Glutamatergic neuron (in vitro differentiated cells): ENCODE measurements around the gene MCAM. TPM values are rescaled to one million over a fixed set of nuclear protein-coding genes. Genes with fewer than 3 reads are reported as not detected.

ENCODE experiments used
- DNase-seq: peaks from one replicate; pipeline ENCODE4 v3.0.0; 2022
- H3K27ac Mint-ChIP-seq: one replicate; pipeline ENCODE4 v1.8.0; 2020; ENCODE audit warnings: mild to moderate bottlenecking, mixed read lengths, inconsistent platforms; ENCODE audit not compliant: unreplicated experiment
- H3K27me3 Mint-ChIP-seq: one replicate; pipeline ENCODE4 v1.8.0; 2020; ENCODE audit warnings: mild to moderate bottlenecking, moderate library complexity, mixed read lengths, inconsistent platforms; ENCODE audit not compliant: unreplicated experiment
- H3K36me3 Mint-ChIP-seq: one replicate; pipeline ENCODE4 v1.8.0; 2020; ENCODE audit warnings: mild to moderate bottlenecking, mixed read lengths, inconsistent platforms; ENCODE audit not compliant: unreplicated experiment
- H3K4me1 Mint-ChIP-seq: one replicate; pipeline ENCODE4 v1.8.0; 2020; ENCODE audit warnings: mild to moderate bottlenecking, low read depth, mixed read lengths, inconsistent platforms; ENCODE audit not compliant: unreplicated experiment
- H3K4me3 Mint-ChIP-seq: one replicate; pipeline ENCODE4 v1.8.0; 2020; ENCODE audit warnings: mild to moderate bottlenecking, mixed read lengths, inconsistent platforms; ENCODE audit not compliant: unreplicated experiment
- H3K9me3 Mint-ChIP-seq: one replicate; pipeline ENCODE4 v1.8.0; 2020; ENCODE audit warnings: mild to moderate bottlenecking, moderate library complexity, mixed read lengths, inconsistent platforms; ENCODE audit not compliant: unreplicated experiment
- long read RNA-seq: library from polyadenylated mRNA; unstranded; transcript quantifications from one replicate; pipeline ENCODE4 v2.0.0, GENCODE V29; 2020; ENCODE audit not compliant: unreplicated experiment
- total RNA-seq: library from RNA; stranded (reverse); fragmentation: NEBNext Ultra II Directional; extraction: Animal tissue kit (Norgen Biotek cat#: 25700); gene quantifications from one replicate; pipeline ENCODE4 v1.2.1, GENCODE V29; 2021; ENCODE audit not compliant: unreplicated experiment
- TF ChIP-seq, protein P1 (sequence below): fragments of 200-600 bp; sonication (generic); IDR thresholded peaks from one replicate; pipeline ENCODE4 v1.5.0; 2021; ENCODE audit not compliant: partially characterized antibody, unreplicated experiment

Gene MCAM, protein sequence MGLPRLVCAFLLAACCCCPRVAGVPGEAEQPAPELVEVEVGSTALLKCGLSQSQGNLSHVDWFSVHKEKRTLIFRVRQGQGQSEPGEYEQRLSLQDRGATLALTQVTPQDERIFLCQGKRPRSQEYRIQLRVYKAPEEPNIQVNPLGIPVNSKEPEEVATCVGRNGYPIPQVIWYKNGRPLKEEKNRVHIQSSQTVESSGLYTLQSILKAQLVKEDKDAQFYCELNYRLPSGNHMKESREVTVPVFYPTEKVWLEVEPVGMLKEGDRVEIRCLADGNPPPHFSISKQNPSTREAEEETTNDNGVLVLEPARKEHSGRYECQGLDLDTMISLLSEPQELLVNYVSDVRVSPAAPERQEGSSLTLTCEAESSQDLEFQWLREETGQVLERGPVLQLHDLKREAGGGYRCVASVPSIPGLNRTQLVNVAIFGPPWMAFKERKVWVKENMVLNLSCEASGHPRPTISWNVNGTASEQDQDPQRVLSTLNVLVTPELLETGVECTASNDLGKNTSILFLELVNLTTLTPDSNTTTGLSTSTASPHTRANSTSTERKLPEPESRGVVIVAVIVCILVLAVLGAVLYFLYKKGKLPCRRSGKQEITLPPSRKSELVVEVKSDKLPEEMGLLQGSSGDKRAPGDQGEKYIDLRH
- 11.4 TPM for total RNA-seq
- long read RNA-seq, result 0 reads

DNA sequence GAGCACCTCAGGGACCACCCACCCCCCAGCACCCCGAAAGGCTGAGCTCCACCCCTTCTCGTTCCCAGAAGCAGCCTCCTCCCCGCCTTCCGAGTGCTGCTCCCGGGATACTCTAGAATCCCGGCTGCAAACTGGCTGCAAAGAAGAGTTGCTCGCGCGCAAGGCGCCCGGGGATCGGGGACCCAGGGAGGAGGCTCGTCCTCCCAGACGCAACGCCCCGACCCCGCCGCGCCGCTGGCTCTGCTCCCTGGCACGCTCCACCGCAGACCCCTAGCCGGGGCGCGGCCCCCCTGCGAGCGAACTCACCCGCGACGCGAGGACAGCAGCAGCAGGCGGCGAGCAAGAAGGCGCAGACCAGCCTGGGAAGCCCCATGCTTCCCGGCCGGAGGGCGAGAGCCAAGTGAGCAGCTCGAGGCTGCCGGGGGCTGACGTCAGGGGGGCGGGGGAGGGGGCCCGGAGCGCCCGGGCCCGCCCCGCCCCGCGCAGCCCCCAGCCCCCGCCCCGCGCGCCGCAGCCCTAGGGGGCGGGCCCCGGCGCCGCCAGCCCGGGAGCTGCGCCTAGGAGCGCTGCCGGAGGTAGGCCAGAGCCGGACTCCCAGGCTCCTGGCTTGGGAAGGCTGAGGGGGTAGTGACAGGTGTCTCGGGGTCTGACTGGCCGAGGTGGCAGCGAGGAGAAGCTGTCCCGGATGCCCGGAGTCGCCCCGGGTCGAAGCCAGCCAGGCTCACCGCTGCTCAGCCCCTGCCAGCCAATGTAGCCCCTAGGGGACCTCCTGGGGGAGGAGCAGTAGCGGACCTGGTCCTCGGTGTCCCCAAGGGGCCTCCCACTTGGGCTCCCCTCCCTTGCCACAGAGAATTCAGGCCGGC, at the start of gene MCAM:
TSS of gene MCAM (minus strand) at position 402 of the 863 bp plus-strand sequence. CDS start at position 373, 29 bp downstream.
- peaks cover 3% of the 10 kb centered on the region for H3K27me3 Mint-ChIP-seq
- TF ChIP-seq, protein P1, sequence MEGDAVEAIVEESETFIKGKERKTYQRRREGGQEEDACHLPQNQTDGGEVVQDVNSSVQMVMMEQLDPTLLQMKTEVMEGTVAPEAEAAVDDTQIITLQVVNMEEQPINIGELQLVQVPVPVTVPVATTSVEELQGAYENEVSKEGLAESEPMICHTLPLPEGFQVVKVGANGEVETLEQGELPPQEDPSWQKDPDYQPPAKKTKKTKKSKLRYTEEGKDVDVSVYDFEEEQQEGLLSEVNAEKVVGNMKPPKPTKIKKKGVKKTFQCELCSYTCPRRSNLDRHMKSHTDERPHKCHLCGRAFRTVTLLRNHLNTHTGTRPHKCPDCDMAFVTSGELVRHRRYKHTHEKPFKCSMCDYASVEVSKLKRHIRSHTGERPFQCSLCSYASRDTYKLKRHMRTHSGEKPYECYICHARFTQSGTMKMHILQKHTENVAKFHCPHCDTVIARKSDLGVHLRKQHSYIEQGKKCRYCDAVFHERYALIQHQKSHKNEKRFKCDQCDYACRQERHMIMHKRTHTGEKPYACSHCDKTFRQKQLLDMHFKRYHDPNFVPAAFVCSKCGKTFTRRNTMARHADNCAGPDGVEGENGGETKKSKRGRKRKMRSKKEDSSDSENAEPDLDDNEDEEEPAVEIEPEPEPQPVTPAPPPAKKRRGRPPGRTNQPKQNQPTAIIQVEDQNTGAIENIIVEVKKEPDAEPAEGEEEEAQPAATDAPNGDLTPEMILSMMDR, result no peak
- peaks cover 5% of the 10 kb centered on the region for H3K4me1 Mint-ChIP-seq

DNA sequence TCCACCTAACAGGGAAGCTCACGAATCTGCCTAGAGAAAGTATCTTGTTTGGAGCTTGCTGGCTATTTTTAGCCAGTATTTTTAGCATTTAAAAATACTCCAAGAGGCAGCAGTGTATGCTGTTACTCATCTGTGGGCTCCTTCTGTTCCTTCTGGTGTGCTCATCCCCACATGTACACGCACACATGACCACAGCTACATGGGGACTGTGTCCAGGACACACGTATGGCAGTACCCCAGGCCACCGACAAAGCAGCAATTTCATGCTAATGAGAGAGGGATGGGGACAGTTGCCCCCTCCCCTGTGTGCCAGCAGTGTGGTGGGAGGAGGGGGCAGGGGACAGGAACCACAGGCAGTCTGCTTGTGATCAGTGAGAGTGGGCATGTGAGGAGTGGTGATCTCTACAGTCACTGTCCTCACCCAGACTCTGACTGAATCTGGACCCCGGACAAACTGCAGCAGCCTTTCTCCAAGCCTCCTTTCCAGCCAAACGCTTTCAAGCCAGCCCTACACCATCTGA, 48.2 kb upstream of the MCAM start:
- TF ChIP-seq, protein P1, result no peak
- H3K4me1 Mint-ChIP-seq, result peaks cover 33% of the 10 kb centered on the region
- H3K9me3 Mint-ChIP-seq, result peaks cover 7% of the 10 kb centered on the region
- no peaks in the 10 kb centered on the region for H3K36me3 Mint-ChIP-seq
- no peak overlapping the region for H3K27ac Mint-ChIP-seq
- DNase-seq, result no peak
- H3K4me3 Mint-ChIP-seq, result no peak overlapping the region
- H3K27me3 Mint-ChIP-seq, result peaks cover 14% of the 10 kb centered on the region

More for the DNA sequence above, at the start of gene MCAM:
- H3K4me3 Mint-ChIP-seq, result peak within 1 kb of the TSS; percentile 74
- no peaks in the 10 kb centered on the region for H3K9me3 Mint-ChIP-seq
- H3K27ac Mint-ChIP-seq, result no peak within 1 kb of the TSS
- DNase-seq, result peak; percentile 63
- H3K36me3 Mint-ChIP-seq, result no peaks in the 10 kb centered on the region

DNA sequence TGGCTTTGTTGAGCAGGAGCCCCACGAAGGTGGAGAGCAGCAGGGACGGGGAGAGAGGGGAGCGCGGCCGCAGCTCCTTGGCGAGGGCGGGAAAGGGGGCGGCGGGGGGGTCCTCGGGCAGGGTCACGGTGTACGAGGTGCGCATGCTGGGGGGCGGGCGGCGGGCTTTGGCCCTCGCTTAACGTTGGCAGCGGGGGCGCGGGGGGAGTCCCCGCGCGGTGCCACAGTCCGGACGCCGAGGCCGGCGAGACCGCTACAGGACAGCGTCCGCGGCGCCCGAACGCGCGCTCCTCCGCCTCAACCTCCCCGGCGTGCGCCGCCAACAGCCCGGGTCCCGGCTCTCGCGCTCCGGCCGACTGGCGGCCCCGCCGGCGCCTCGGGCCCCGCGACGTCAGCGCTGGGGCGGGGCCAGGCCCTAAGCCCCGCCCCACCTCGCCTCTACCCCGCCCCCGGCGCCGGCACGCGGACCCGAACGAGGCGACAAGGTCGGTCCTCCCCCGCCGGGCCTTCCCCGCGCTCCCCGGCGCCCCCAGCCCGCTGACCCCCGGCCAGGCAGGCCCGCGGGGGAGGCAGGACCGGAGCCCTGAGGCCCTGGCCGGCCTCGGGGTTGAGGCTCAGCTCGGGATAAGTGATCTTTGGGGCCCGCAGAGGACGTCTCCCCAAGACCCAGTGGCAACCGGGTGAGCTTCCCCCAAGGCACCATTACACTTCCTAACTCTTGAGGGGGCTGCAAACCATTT, 47.1 kb upstream of the MCAM start:
- peaks cover 7% of the 10 kb centered on the region for H3K9me3 Mint-ChIP-seq
- no peak overlapping the region for H3K27ac Mint-ChIP-seq
- peak overlapping the region; percentile 86 for H3K4me3 Mint-ChIP-seq
- TF ChIP-seq, protein P1, result no peak
- peaks cover 29% of the 10 kb centered on the region for H3K4me1 Mint-ChIP-seq
- DNase-seq, result peak; percentile 70
- H3K36me3 Mint-ChIP-seq, result no peaks in the 10 kb centered on the region
- H3K27me3 Mint-ChIP-seq, result peaks cover 11% of the 10 kb centered on the region

DNA sequence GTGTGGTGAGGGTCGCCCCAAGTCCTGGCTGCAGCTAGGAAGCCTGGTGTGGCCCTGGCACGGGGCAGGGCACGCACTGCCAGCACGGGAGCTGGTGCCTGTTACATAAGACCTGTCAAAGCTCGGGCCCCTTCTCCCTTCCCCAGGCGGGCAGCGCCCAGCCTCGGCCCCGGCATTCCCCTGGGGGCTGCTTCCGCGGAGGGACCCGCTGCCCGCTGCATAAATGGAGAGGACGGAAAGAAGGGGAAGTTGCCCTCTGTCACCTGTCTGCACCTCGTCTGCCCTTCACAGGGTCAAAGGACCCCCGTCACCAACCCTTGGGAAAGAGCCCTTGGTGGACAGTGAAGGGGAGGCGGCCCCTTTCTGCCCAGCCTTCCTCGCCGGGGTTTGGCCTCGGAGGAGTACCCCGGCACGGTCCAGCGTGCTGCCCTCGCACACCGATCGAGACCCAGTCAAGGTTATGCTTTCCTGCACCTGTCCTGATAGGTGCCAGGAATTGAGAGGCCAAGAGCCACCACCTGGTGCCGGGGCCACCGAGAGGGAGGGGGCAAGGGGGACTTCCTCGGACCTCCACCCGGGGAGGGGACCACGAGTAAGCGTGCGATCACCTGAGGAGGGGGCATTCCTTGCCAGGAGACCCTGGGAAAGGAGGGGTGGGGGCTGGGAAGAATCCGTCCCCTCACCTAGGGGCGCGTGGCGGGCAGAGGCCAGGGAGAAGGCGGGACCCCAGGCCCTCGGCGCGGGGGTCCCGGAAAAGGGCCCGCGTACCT, 46.3 kb upstream of the MCAM start:
- no peak overlapping the region for H3K27ac Mint-ChIP-seq
- peak overlapping the region; percentile 25 for H3K4me3 Mint-ChIP-seq

More for the DNA sequence above, 46.3 kb upstream of the MCAM start:
- DNase-seq, result no peak
- peaks cover 5% of the 10 kb centered on the region for H3K36me3 Mint-ChIP-seq
- peaks cover 10% of the 10 kb centered on the region for H3K27me3 Mint-ChIP-seq
- peaks cover 11% of the 10 kb centered on the region for H3K9me3 Mint-ChIP-seq
- TF ChIP-seq, protein P1, result no peak
- peaks cover 27% of the 10 kb centered on the region for H3K4me1 Mint-ChIP-seq
